ENCODE results near the gene PLCB1. TPM values are rescaled to one million over a fixed set of nuclear protein-coding genes. Genes with fewer than 3 reads are reported as not detected.

PLCB1 gene
- polyA plus RNA-seq, 1 donor, result 15.9 TPM

DNA sequence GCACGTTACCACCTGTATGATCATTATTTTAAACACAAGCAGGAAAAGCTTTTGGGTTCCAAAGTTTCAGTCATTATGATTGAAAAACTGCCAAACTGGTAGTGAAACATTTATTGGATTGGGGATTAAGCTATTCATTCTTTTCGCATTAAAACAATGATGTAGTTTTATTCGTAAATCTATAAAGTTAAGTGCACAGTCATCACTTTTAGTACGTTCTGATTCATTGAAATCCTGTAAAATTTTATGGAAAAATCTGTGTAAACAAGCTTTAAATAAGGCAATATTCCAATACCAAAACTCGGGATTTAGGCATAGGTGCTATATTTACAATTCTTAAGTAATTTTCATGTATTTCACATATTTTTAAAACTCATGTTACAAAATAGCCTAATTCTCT is 379.9 kb downstream of the PLCB1 start:
- no peak for DNase-seq

DNA sequence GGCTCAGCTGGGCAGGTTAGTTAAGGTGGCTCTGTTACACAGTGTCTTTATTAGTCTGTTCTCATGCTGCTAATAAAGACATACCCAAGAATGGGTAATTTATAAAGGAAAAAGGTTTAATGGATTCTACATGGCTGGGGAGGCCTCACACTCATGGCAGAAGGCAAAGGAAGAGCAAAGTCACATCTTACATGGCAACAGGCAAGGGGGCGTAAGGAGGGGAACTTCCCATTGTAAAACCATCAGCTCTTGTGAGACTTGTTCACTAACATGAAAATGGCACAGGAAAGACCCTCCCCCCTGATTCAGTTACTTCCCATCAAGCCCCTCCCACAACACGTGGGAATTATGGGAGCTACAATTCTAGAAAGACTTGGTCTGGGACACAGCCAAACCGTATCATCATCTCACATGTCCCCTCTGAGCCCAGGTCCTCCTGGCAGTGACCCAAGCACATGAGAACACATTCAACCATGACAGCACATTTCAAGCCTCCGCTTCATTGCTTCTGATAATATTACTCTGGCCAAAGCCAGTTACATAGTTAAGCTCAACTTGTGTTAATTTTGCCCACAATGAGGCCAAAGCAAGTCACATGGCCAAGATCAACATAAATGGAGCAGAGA is 383.9 kb downstream of the PLCB1 start:
- DNase-seq, result no peak

DNA sequence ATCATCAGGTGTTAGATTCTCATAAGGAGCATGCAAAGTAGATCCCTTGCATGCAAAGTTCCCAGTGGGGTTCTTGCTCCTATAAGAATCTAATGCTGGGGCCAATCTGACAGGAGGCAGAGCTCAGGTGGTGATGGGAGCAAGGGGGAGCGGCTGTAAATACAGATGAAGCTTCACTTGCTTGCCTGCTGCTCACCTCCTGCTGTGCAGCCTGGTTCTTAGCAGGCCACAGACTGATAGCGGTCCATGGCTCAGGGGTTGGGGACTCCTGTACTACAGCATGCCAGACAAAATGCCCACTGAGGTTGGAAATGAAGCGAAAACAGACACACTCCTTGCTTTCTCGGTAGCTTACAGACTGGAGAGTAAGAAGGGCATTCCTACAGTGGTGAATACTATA is 386.8 kb downstream of the PLCB1 start:
- no peak for DNase-seq

DNA sequence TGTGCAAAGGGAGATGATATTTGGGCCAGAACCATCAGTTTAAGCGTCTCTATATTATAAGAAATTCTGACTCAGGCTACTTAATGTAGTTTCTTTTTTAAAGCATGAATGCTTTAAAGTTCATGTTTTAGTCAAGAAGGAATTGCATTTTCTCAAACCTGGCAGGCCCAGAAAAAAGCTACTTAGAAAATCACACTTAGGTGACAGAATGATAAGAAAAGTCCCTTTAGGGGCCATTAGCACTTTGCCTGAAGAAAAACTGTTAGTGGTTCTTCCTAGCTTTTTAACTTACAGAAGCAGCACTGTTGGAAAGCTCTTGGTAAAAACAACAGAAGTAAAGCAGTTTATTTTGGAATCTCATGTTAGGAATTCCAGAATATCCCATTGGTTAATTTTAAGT is 387.8 kb downstream of the PLCB1 start:
- no peak for DNase-seq

DNA sequence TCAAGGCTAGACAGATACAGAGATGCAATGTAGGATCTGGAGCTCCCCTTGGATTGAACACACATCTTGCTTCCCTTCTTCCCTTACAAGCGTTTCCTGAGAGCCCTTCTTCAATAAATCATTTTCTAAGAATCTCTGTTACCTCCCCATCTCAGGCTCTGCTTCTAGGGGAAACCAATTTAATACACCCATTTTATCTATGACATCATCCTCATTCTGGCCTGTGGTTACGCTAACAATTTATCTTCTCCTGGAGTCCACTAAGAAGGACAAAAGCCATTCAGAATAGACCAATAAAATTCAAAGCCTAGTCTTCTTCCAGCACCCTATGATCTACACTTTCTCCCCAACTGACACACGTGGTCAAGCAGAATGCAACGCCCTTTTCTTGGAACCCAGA is 390.1 kb downstream of the PLCB1 start:
- DNase-seq, result no peak

DNA sequence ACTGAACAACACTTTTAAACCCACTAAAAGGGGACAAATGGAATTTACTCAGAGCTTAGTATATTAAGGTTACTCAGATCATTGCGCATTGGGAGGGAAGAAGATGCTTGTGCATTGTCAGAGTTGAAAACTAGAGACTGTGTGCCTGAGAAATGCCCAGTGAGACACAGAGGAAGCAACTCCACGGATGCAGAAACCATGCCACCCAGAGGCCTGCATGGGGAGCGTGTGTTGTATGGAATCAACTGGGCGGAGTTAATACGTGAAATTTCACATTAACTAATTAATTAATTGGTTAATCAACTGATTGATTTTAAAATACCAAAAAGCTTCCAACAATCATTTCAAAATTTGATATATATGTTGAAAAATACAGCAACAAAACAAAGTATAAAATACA is 391.6 kb downstream of the PLCB1 start:
- DNase-seq, result no peak

DNA sequence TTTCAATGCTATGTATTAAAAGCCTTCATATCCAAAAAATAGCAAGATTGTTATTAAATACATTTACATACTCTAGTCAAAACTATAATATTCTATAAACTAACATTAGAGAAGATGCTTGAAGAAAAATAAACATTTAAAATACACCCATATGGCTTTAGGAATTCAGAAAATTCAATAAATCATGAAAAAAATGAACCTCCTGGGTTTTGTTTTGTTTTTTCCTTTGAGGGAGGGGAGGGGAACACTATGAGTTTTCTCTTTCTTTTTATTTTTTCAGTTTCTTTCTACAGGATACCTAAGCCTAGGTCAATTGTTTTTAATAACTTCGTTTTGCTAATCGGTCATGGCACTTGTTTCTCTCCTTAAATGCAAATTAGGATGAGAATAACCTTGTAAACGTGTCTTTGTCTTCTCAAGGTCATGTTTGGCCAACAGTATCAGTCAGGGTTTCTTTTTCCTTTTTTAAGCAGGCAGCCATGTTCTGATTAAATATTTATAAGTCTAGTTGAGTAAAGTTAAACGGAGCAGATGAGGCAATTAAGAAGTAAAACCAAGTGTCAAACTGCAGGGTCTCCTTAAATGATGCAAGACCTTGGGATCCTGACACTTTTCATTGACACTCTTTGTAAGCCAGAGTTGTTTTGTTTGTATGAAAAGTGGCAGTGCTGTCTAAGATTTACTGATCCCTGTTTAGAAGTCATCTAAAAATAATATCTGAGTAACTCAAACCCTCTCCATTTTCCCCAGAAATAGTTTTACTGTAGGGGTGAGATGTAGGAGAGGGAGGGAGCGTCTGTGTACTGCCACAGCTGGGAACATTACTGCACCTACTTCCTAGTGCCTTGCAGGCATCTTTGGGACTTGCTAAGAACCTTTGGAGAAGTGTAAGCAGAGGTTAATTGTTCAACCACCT is 392.3 kb downstream of the PLCB1 start:
- no peak for DNase-seq

DNA sequence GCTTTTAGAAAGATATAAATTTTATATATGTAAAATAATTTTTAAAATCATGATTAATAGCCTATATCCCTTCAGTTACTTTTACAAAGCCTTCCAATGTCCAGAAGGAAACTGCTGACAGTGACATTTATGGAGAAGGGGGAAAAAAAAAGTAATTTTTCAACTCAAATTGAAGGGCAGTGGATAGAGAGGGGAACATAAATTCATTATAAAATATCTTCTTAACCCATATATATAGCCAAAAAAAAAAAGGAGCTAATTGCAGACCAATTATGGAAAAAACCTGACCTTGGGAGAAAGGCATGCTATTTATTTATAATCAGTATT is 392.9 kb downstream of the PLCB1 start:
- no peak for DNase-seq

DNA sequence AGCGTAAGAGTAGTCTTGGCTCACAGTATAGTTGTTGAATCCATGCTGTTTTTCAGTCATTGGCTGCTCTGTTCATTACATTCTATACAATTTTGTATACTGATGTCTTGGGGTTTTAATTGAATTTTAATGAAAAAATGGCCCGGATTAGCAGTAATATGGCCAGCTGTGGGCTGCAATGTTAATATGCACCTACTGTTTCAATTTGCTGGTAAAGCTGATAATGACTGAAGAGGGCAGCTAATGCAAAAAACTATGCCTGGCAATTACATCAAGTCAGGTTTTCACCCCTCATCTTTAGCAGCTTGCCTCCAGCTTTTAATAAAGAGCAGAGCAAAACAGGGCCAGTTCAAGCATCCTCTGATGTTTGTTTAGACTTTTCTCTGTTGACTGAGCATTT is 394.5 kb downstream of the PLCB1 start:
- no peak for DNase-seq

DNA sequence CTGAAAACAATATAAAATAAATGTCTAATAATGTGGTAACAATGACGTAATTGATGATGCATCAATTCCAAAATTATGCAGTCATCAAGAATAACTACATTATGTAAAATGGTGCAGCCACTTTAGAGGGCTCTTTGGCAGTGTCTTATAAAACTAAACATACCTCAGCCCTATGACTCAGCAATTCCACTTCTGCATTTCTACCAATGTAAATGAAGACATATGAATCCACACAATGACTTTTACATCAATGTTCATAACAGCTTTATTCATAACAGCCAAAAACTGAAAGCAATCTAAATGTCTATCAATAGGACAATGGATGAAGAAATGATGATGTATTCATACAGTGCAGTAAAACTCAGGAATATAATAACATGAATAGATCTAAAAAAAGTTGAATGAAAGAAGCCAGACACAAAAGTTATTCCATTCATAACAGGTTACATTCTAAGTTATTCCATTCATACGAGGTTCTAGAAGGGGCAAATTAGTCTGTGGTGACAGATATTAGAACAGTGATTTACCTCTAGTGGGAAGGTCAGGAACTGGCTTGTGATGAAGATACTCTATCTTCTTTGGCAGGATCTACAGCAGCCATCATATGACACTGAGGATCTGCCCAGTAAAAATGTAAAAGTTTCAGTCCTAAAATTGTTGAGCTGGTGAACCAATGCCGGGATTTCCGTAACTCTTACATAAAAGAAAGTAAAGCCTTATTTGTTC is 396.1 kb downstream of the PLCB1 start:
- DNase-seq, result no peak

DNA sequence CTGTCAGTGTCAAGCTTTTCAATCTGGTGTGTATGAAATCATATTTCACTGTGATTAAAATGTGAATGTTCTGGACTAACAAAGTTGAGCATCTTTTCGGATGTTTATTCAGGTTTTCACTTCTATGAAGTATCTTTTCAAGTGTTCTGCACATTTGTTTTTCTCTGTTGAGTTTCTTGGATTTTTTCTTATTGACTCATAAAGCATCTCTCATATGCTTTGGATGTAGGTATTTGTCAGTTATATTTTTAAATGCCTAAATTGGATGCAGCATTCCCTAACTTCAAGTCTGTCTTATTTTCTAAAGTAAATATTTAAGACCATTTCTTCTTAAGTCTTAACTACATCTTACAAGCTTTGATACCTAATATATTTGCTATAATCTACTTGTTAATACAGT is 398.0 kb downstream of the PLCB1 start:
- no peak for DNase-seq

DNA sequence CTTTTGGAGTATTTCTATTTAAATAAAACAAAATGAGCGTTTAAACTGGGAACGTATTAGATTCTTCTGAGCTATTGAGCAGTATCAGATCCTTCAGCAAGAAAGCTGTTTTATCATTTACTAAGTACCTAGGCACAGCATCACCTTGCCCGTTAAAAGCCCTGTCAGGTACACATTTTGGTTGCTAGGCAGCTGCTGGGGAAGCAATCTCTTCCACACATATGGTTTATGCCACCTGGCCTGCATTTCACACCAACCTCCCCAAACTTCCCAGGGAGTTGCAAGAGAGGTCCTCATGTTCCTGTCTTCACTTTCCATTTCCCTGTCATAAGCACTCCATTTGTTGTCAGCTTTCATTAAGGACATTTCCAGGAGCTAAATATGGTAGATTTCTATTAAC is 400.1 kb downstream of the PLCB1 start:
- no peak for DNase-seq

DNA sequence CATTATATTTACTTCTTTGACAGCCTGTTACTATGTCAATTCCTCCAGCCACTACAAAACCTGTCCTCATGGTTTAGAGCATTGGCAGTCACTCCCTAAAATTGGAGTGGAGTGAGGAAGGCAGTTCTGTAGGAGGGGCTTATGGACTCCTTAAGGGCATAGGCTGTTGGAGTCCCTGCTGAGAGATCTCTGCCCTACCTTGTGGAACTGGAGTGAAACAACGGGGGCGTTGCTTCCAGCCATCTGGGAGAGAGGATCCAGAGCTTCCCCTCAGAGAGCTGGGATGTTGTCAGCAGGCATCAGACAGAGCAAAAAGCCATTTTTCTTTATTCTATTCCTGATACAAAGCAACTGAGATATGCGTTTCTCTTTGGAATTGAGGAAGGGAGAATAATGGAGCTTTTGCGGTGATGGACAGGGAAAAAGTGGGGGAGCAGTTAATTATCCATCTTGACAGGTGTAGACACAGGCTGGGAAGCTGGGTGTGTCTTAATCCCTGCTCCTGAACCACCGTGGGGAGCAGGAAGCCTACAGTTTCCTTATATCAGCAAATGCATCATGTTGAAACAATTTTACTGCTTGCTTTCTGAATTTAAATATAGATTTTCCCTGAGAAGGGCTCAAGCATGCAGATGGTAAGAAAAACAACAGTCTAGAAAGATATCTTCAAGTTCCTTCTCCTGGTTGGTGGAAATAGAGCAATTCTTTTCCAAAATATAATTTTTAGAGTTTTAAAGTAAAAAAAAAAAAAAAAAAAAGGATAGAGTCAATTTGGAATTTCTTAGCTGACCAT is 402.5 kb downstream of the PLCB1 start:
- DNase-seq, result no peak

DNA sequence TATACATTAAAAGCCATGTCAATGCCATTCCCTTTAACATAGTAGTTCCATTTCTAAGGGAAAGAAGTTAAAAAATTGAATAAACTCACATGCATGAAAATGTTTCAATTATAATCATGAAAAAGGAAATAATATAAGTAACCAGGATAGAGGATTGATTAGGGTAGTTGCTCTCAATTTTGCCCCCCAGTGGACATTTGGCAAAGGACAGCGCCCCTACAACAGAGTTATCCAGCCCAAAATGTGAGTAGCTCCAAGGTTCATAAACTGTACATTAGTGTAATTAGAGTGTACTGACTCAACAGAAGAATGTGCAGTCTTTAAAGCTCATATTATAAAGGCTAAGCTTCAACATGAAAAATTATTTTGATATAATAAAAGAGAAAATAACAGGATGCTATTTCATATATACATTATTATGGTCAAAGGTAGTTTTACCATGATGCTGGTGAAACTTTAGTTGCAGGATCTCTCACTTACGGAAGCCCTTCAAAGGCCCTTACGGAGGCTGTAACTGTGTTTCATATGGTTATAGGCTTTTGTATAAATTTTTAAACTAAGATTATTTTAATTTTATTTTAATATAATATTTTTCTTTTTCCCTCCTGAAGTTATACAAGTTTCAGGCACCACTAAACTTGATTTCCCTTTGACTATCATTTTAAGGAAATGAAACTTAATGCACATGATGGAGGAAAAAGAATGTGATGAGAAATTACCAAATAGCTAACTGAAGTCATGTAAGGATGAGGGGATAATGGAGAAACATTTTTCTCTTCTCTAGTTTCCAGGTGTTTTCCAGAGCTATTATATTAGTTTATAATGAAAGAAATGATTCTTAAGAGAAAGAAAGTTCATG is 403.6 kb downstream of the PLCB1 start:
- DNase-seq, result no peak

DNA sequence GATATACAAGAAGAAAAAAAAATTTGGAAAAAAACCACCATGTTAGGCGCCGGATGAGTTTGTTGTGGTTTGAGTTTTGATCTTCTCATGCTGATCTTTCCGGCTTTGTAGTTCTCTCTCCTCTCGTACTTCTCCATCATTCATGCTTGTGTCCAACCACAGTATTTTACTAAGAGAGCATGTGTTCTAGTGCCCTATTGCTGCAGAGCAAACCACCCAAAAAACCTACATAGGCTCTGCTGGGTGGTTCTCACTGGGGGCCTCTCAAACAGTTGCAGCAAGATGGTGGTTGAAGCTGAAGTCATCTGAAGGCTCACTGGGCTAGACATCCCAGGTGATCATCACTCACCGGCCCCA is 404.2 kb downstream of the PLCB1 start:
- no peak for DNase-seq

DNA sequence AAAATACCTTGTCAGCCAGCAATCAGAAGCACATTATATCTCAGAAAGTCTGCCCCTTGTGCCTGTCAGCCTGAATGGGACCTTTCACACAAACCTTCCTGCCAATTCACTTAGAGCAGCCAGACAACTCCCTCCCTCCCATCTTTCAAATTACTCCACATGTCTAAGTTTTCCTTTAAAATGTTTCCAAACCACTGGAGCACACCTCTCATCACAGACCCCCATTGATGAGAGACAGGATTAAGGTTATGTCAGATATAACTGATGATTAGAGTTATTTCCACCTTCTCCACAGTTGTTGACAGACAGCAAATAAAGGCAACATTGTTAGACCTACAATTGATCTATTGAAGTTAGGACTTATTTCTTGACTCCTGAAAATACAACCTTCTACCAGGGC is 408.4 kb downstream of the PLCB1 start:
- no peak for DNase-seq

DNA sequence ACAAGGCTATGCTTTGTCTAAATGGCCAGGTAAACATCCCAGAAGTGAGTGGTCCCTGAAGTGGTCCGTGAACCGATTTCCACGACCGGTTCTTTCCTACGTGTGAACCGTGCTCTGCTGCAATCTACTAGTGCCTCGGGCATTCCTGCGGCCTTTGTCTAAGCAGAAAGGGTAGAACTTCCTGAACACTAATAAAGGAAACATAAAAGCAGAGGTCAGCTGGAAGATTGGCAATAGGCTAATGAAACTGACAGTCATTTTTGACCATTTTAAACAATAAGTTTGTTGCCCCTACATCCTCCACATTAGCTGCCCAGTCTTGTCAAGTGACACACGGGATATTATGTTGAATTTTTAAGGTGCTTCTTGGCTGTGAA is 410.0 kb downstream of the PLCB1 start:
- no peak for DNase-seq

DNA sequence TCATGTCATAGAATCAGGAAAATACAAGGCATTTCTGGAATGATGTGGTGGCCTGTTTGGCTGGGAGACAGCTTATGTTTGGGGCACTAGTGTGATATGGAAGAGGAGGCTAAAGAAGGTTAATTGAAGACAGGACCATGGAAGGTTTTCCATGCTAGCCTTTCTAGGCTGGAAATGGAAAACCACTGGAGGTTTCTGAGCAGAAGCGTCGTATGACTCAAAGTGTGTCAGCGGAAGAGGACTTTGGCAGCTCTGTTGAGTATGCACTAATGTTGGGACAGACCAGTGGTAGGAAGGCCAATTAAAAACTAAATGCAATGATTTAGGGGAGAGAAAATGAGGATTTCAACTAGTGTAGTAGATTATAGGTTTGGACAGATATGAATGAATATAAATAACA is 413.1 kb downstream of the PLCB1 start:
- DNase-seq, result no peak

DNA sequence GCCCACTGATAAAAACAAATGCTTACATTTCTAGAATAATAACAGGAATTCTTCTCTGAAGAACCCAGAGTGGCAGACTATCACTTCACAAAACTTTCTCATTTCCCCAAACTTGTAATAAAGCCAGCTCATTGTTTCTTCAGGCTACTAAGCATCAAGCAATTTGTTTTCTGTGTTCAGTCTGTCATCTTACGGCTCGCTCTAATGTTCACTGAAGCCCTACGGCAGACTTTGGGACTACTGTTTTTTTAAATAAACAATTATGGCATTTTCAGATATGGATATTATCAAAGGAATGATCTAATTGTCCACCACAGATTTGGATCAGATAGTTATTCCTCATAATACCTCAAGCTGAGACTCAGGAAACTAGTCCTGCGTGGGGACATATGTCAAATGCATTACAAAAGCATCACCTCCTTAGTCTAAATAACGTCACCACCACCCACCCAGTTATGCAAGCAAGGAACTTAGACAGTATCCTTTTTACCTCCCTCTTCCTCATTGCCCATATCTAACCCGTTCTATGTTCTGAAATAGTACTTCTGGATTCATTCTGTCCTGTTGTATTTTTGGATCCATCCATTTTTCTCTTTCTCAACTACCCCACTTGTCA is 415.1 kb downstream of the PLCB1 start:
- DNase-seq, result no peak

DNA sequence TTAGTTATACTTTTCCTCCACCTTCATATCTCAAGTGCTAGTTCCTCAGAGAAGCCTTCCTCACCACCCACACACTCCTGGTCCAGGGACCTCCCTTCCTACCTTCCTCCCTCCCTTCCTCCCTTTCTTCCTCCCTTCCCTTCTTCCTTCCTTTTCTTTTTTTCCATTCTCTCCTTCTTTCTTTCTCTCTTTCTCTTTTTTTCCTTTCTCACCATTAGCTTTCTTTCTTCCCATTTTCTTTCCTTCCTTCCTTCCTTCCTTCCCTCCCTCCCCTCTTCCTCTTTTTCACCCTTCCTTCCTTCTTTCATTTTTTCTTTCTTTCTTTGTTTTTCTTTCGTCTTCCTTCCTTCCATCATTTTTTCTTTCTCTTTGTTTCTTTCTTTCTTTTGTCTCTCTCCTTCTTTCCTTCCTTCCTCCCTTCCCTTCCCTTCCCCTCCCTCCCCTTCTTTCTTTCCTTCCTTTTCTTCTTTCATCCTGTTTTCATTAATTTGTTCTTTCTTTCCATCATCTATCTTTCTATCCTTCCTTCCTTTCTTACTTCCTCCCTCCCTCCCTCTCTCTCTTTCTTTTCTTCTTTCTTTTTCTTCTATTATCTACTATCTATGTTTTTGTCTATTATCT is 416.0 kb downstream of the PLCB1 start:
- DNase-seq, result no peak

DNA sequence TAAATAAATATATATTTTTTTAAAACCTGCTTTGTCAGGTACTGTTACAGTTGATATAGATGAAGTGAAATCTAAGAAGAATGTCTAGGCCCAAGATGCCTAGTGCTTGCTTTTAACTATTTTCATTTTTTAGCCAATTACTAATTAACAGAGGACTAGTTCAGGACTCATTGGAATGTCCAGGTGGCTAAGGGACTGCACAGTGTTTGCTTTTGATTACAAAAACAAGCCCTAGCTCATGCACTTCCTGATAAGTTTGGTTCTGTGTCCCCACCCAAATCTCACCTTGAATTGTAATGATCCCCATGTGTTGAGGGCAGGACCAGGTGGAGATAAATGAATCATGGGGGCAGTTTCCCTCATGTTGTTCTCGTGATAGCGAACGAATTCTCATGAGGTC is 417.1 kb downstream of the PLCB1 start:
- no peak for DNase-seq

All from hindlimb muscle (tissue), 1 donor.